C4-2B (cell line): ENCODE measurements around the gene ITPA.

ENCODE experiments used
- H3K27ac ChIP-seq: fragments of 450-650 bp; 2 replicates; pipeline ENCODE4 v1.5.1; 2017
- CTCF ChIP-seq: fragments of 450-650 bp; conservative IDR thresholded peaks from 2 replicates; pipeline ENCODE4 v1.5.1; 2017; ENCODE audit warnings: mild to moderate bottlenecking
- ZFX ChIP-seq: fragments of 450-650 bp; IDR thresholded peaks from 2 replicates; pipeline ENCODE4 v1.6.1; 2017

ITPA gene

GRCh38 chr20:3240776-3241363 is 31.6 kb downstream of the ITPA start:
- no peak for TF ChIP-seq CTCF
- no peak for TF ChIP-seq ZFX
- H3K27ac ChIP-seq: no peak overlapping the region

- no peak for TF ChIP-seq CTCF
- TF ChIP-seq ZFX: no peak
- H3K27ac ChIP-seq: no peak overlapping the region
Observed at GRCh38 chr20:3242172-3242692, 32.9 kb downstream of the ITPA start.

GRCh38 chr20:3243718-3244358 is 34.5 kb downstream of the ITPA start:
- H3K27ac ChIP-seq: no peak overlapping the region
- TF ChIP-seq CTCF (no peak), ZFX (no peak)

- no peak overlapping the region for H3K27ac ChIP-seq
- no peak for TF ChIP-seq CTCF
- no peak for TF ChIP-seq ZFX
Observed at GRCh38 chr20:3244613-3245012, 35.3 kb downstream of the ITPA start.

- H3K27ac ChIP-seq: no peak overlapping the region
- no peak for TF ChIP-seq ZFX
- TF ChIP-seq CTCF: no peak
Observed at GRCh38 chr20:3245156-3245555, 35.9 kb downstream of the ITPA start.

- TF ChIP-seq ZFX (no peak), CTCF (no peak)
Observed at GRCh38 chr20:3245711-3246110, 36.4 kb downstream of the ITPA start.

GRCh38 chr20:3246682-3247081 is 37.4 kb downstream of the ITPA start:
- TF ChIP-seq CTCF (no peak), ZFX (no peak)
- no peak overlapping the region for H3K27ac ChIP-seq

More at GRCh38 chr20:3245711-3246110, 36.4 kb downstream of the ITPA start:
- no peak overlapping the region for H3K27ac ChIP-seq
